ENCODE measurements around the gene SLC25A17. TPM values are rescaled to one million over a fixed set of nuclear protein-coding genes. Genes with fewer than 3 reads are reported as not detected.
A peak's percentile ranks its signal among the peaks of the same experiment; 100 is the strongest.

Gene SLC25A17
- total and polyA plus RNA-seq, 2 donors (not counting 1 experiment from before 2014, with no cell fraction given), result 12.9 to 28.7 TPM

GRCh38 chr22:40862537-40862936 is 43.4 kb upstream of the SLC25A17 start:
- no peaks in the 10 kb centered on the region for H4K20me1 ChIP-seq (ENCODE audit: control insufficient read depth, extremely low read depth, insufficient read depth, low read length)
- H3K4me1 ChIP-seq (ENCODE audit: control insufficient read depth, extremely low read depth, insufficient read depth, low read length), result peaks cover 5% of the 10 kb centered on the region
- no peak for DNase-seq (ENCODE audit: low read depth in 2 of 2)
- no peak overlapping the region for H2AFZ ChIP-seq (ENCODE audit: low read length)
- H3K36me3 ChIP-seq (ENCODE audit: control insufficient read depth, insufficient read depth, low read length), result no peaks in the 10 kb centered on the region
- H3K9ac ChIP-seq (ENCODE audit: insufficient read depth, low read length), result no peak overlapping the region
- H3K27ac ChIP-seq (ENCODE audit: insufficient read depth, low read length), result no peak overlapping the region
- TF ChIP-seq, protein P1, sequence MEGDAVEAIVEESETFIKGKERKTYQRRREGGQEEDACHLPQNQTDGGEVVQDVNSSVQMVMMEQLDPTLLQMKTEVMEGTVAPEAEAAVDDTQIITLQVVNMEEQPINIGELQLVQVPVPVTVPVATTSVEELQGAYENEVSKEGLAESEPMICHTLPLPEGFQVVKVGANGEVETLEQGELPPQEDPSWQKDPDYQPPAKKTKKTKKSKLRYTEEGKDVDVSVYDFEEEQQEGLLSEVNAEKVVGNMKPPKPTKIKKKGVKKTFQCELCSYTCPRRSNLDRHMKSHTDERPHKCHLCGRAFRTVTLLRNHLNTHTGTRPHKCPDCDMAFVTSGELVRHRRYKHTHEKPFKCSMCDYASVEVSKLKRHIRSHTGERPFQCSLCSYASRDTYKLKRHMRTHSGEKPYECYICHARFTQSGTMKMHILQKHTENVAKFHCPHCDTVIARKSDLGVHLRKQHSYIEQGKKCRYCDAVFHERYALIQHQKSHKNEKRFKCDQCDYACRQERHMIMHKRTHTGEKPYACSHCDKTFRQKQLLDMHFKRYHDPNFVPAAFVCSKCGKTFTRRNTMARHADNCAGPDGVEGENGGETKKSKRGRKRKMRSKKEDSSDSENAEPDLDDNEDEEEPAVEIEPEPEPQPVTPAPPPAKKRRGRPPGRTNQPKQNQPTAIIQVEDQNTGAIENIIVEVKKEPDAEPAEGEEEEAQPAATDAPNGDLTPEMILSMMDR (conservative IDR thresholded peaks at IDR 0.05 in 1 of 2, IDR thresholded peaks at IDR 0.05 in 1 of 2; ENCODE audit: low read depth in 1 of 2, low read length in 2 of 2), result no peak
- TF ChIP-seq EZH2 (IDR thresholded peaks at IDR 0.05; ENCODE audit: low read length, missing control alignments), result no peak
- H3K9me3 ChIP-seq (ENCODE audit: control insufficient read depth, insufficient read depth, low read depth, low read length), result no peaks in the 10 kb centered on the region
- no peaks in the 10 kb centered on the region for H3K27me3 ChIP-seq (ENCODE audit: control insufficient read depth, insufficient read depth, low read length)
- H3K4me3 ChIP-seq (replicated peaks in 1 of 4; ENCODE audit: control extremely low read depth in 1 of 4, insufficient read depth in 1 of 4, low read depth in 3 of 4, low read length in 4 of 4), result no peak overlapping the region
- H3K79me2 ChIP-seq (ENCODE audit: control insufficient read depth, insufficient read depth, low read length), result peaks cover 42% of the 10 kb centered on the region
- no peak overlapping the region for H3K4me2 ChIP-seq (ENCODE audit: extremely low read depth, insufficient read depth, low read length)

DNA sequence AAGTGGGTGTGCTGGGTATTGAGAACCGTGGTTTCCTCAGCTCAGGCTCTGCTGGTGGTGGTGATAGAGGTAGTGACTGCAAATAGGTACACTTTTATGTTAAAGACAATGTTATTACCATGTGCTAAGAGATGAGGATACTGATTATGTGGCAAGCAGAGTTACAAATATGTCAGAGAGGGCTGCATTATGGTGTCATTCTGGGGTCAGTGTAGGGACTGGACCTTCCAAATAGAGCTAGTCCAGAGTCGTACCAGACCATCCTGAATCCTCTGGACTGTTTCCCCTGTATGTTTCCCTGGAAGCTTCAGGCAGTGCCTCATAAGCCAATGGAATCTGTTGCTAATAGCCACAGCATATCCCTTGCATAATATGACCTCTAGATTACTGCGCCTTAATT is 42.9 kb upstream of the SLC25A17 start, which contains the start of gene DNAJB7:
DNAJB7 (minus strand) TSS at position 101 of the 400 bp plus-strand sequence. CDS start 119 bp downstream, outside the sequence.
- no peak within 1 kb of the TSS for H3K9ac ChIP-seq (ENCODE audit: insufficient read depth, low read length)
- H3K27ac ChIP-seq (ENCODE audit: insufficient read depth, low read length), result no peak within 1 kb of the TSS
- DNase-seq (ENCODE audit: low read depth in 2 of 2), result no peak
- H3K4me3 ChIP-seq (replicated peaks in 1 of 4; ENCODE audit: control extremely low read depth in 1 of 4, insufficient read depth in 1 of 4, low read depth in 3 of 4, low read length in 4 of 4), result no peak within 1 kb of the TSS
- no peaks in the 10 kb centered on the region for H3K36me3 ChIP-seq (ENCODE audit: control insufficient read depth, insufficient read depth, low read length)
- peaks cover 47% of the 10 kb centered on the region for H3K79me2 ChIP-seq (ENCODE audit: control insufficient read depth, insufficient read depth, low read length)
- peaks cover 5% of the 10 kb centered on the region for H3K4me1 ChIP-seq (ENCODE audit: control insufficient read depth, extremely low read depth, insufficient read depth, low read length)
- H3K9me3 ChIP-seq (ENCODE audit: control insufficient read depth, insufficient read depth, low read depth, low read length), result no peaks in the 10 kb centered on the region
- H2AFZ ChIP-seq (ENCODE audit: low read length), result no peak within 1 kb of the TSS
- TF ChIP-seq EZH2 (IDR thresholded peaks at IDR 0.05; ENCODE audit: low read length, missing control alignments), result no peak
- TF ChIP-seq, protein P1 (conservative IDR thresholded peaks at IDR 0.05 in 1 of 2, IDR thresholded peaks at IDR 0.05 in 1 of 2; ENCODE audit: low read depth in 1 of 2, low read length in 2 of 2), result no peak
- H4K20me1 ChIP-seq (ENCODE audit: control insufficient read depth, extremely low read depth, insufficient read depth, low read length), result no peaks in the 10 kb centered on the region
- H3K27me3 ChIP-seq (ENCODE audit: control insufficient read depth, insufficient read depth, low read length), result no peaks in the 10 kb centered on the region
- H3K4me2 ChIP-seq (ENCODE audit: extremely low read depth, insufficient read depth, low read length), result no peak within 1 kb of the TSS

- peaks cover 3% of the 10 kb centered on the region for H3K4me1 ChIP-seq (ENCODE audit: control insufficient read depth, extremely low read depth, insufficient read depth, low read length)
- peak overlapping the region; percentile 93 for H3K27ac ChIP-seq (ENCODE audit: insufficient read depth, low read length)
- H3K4me3 ChIP-seq (replicated peaks in 1 of 4; ENCODE audit: control extremely low read depth in 1 of 4, insufficient read depth in 1 of 4, low read depth in 3 of 4, low read length in 4 of 4), result peak overlapping the region; percentile 59 to 99 (median 74)
- H3K27me3 ChIP-seq (ENCODE audit: control insufficient read depth, insufficient read depth, low read length), result no peaks in the 10 kb centered on the region
- H3K9me3 ChIP-seq (ENCODE audit: control insufficient read depth, insufficient read depth, low read depth, low read length), result no peaks in the 10 kb centered on the region
- TF ChIP-seq, protein P1 (conservative IDR thresholded peaks at IDR 0.05 in 1 of 2, IDR thresholded peaks at IDR 0.05 in 1 of 2; ENCODE audit: low read depth in 1 of 2, low read length in 2 of 2), result no peak
- no peak for TF ChIP-seq EZH2 (IDR thresholded peaks at IDR 0.05; ENCODE audit: low read length, missing control alignments)
- peak in 1 of 2 donors; percentile 2 for DNase-seq (ENCODE audit: low read depth in 2 of 2)
- peak overlapping the region; percentile 90 for H3K4me2 ChIP-seq (ENCODE audit: extremely low read depth, insufficient read depth, low read length)
- H3K9ac ChIP-seq (ENCODE audit: insufficient read depth, low read length), result peak overlapping the region; percentile 89
- H2AFZ ChIP-seq (ENCODE audit: low read length), result peak overlapping the region; percentile 71
- H3K79me2 ChIP-seq (ENCODE audit: control insufficient read depth, insufficient read depth, low read length), result peaks cover 83% of the 10 kb centered on the region
- no peaks in the 10 kb centered on the region for H4K20me1 ChIP-seq (ENCODE audit: control insufficient read depth, extremely low read depth, insufficient read depth, low read length)
- H3K36me3 ChIP-seq (ENCODE audit: control insufficient read depth, insufficient read depth, low read length), result no peaks in the 10 kb centered on the region
These were observed 38.2 kb upstream of the SLC25A17 start for GRCh38 chr22:40857309-40857855.

Measured in fibroblast of lung (primary cell).